Measurements from ENCODE around the gene MEIS1.

GRCh38 chr2:66441581-66442320, 6.8 kb downstream of the MEIS1 start:
- TF ChIP-seq CTCF (conservative IDR thresholded peaks at IDR 0.05) = no peak
- no peak for TF ChIP-seq EZH2 (IDR thresholded peaks at IDR 0.05; ENCODE audit: low read depth)
